Measurements from ENCODE around the gene AOAH.

Gene AOAH

GRCh38 chr7:36723951-36724664 lies at the start of gene AOAH:
TSS of gene AOAH (minus strand) at chr7:36724494. CDS start at chr7:36724148, 346 bp downstream.
- DNase-seq = no peak

DNA sequence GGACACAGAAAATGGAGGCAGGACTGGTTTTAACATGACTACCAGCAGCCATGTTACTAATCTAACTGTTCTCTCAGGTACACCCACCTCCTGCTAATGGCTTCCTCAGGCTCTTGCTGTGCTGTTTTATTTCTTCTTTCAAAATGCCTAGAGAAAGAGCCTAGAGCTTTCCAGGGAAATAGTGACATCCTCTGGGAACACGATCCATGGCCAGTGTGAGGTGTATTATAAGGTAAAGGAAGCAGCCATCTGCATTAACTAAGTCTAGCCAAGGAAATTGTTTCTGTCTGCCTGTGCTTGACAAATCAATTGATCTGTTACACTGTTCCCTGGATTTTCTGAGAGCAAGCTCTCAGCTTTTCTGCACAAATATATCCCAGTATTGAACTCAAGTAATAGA lies 42.2 kb upstream of the AOAH start:
- no peak for DNase-seq

DNA sequence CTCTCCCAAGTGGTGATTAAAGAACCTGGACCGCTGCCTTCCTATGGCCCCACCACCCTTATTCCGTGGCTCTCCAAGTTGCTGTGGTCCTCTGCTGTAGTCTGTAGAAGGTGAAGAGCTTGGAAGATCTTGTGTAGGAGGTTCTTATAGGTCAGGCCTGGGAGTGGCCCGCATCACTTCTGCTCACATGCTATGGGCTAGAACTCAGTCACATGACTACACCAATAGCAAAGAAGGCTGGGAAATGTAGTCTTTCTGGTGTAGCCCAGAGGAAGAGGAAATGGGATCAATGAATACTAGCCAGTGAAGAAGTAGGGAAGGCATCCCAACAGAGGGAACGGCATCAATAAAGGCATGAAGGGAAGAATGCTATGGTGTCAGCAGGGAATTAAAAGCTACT lies 41.3 kb upstream of the AOAH start:
- no peak for DNase-seq

GRCh38 chr7:36764929-36765328 lies 40.6 kb upstream of the AOAH start:
- DNase-seq = no peak

- DNase-seq = peak; percentile 47
Measured at GRCh38 chr7:36763132-36763816, 39.0 kb upstream of the AOAH start.

DNA sequence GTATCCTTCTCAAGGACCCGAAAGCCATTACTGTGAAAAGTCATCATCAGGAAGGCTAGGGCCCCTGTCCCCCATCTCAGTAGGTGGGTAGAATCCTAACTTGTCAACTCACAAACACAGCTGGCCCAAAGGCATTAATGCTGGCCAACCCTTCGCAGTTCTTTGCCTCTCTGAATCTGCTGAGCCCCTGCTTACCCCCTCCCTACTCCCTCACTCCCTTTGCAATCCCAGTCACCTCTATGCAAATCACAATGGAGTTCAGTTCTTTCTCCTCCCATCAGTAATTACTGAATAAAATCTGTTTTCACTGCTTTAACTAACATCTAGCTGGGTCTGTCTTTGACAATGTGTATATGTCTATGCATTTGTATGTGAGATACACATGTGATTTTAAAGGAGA lies 38.1 kb upstream of the AOAH start:
- no peak for DNase-seq

DNA sequence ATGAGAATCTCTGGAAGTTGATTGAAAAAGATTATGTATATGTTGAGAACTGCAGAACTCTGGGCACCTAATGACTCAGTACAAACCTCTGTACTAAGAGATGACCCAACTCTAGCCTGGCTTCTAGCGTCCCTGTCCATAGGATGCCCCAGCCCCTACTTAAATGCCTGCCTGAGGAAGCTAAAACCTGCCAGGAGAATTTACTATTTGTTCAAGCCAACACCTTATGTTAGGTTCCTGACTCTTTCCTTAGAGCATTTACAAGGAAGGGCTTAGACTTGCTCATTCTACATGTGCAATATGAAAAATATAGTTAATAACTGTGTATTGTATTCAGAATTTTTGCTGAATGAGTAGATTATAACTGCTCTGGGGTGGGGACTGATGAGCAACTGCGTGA lies 37.5 kb upstream of the AOAH start:
- DNase-seq = no peak

- no peak for DNase-seq
Measured at GRCh38 chr7:36760856-36761762, 36.8 kb upstream of the AOAH start.

GRCh38 chr7:36758879-36759278 lies 34.6 kb upstream of the AOAH start:
- peak; percentile 45 for DNase-seq

DNA sequence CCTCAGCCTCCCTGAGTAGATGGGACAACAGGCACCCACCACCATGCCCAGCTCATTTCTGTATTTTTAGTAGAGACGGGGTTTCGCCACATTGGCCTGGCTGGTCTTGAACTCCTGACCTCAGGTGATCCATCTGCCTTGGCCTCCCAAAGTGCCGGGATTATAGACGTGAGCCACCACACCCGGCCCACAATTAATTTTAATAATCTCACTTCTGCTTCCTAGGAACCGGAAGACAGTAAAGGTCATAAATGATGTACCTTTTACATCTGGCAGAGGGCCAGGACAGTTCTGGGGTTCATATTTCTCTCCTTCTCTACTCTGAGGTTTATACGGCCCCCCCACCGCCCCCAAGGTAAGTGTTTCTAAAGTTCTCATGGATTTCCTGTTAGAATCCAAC lies 31.2 kb upstream of the AOAH start:
- DNase-seq = no peak

GRCh38 chr7:36752026-36752711 lies 27.9 kb upstream of the AOAH start:
- DNase-seq = no peak

DNA sequence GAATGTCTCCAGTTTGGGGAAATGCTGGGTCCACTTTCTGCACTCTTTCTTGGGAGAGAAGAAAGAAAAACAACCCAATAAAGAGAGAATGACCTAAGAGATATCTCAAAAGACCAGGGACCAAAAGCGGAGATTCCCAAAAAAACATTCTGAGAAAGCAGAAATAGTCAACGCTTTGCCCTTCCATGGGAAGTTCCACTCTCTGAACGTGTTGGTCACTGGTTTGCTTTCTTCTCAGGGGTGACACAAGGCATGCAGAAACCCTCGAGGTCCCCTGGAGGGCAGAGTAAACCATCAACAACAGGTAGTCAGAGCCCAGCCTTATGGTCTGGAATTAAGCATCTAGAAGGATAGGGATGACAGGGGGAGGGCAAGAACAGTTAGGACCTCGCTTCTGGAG lies 26.2 kb upstream of the AOAH start:
- peak; percentile 25 for DNase-seq

GRCh38 chr7:36749282-36749960 lies 25.1 kb upstream of the AOAH start:
- no peak for DNase-seq

GRCh38 chr7:36748017-36748487 lies 23.8 kb upstream of the AOAH start:
- no peak for DNase-seq

DNA sequence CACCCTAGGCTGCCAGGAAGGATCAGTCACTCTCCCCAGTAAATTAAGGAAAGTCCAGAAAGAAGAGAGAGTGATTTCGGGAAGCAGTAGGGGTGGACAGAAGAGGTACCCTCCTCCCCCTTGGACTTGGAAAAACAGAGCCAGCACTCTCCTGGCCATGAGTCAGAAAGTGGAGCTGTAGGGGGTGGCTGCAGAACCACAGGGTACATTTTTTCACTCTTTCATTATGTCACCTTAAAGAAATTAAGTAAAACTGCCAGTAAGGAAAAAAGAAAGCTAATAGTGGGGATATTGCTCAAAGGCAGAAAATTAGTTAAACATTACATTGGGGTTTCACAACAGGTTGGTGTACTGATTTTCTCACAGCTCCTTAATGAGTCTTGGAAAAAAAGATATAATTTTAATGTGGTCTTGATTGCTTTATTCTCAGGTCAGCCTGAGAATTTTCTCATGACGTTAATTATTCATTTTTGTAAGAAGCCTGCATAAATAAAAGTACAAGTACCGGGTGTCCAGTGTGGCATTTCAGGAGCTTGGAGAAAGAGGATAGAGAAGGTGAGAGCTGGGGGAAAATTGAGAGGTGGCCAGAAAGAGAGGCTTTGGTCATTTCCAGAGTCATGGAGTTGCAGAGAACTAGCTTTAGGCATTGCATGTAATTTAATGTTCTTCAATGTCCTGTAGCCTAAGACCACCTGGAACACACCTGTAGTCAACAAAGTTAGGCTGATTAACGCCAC lies 23.2 kb upstream of the AOAH start:
- DNase-seq = peak; percentile 26

GRCh38 chr7:36746347-36746746 lies 22.1 kb upstream of the AOAH start:
- no peak for DNase-seq

DNA sequence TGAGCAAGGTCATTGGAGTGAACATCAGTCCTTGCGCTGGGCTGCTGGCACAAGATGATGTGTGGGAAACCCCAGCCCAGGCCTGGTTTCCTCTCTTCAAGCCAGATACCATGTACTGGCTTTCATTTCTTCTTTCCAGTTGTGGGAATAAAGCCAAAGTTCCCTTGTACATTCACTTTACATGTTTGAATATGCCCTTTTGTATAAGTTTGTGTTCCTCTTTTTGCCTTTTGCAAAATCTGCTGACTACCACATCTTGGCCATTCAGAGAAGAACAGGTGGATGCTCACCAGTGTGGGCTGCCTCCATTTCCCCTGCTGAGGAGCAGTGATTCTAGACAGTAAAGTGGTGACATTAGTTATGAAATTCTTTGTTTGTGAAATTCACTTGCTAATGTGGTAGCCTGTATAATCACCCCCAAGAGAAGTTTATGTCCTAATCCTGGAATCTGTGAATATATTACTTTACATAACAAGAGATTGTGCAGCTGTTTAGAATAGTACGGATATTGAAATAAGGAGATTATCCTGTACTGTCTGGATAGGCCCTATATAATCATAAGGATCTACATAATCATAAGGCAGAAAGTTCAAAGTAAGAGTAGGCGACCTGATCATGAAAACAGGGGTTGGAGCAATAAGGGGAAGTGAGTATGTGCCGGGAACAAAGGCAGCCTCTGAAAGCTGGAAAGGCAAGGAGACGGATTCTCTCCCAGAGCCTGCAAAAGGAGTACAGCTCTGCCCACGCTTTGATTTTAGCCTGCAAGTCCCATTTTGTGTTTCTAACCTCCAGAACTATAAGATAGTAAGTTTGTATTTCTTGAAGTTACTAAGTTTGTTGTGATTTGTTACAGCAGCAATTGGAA lies 18.8 kb upstream of the AOAH start:
- no peak for DNase-seq

GRCh38 chr7:36741866-36742265 lies 17.6 kb upstream of the AOAH start:
- DNase-seq = no peak

DNA sequence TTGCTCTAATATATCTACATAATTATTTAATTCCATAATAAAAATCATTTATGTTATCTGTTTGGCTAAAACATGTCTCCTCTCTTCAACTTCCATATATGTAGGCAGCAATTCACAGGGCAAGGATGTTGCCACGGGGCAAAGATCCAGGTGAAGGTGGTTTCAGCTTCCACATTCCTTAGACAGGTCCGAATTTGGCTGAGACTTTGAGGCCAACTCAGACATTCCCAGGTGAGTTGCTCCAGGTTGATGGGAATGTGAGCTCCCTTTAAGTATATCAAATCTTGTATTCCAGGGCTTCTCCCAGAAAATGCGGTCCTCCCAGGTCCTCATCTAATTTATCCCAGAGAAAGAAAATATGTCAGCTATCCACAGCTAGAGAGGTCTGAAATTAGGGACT lies 15.1 kb upstream of the AOAH start:
- DNase-seq = no peak

- DNase-seq = no peak
Measured at GRCh38 chr7:36736899-36737211, 12.6 kb upstream of the AOAH start.
